ENCODE measurements around the gene SYNGAP1. TPM values are rescaled to one million over a fixed set of nuclear protein-coding genes. Genes with fewer than 3 reads are reported as not detected.

Gene SYNGAP1
- total RNA-seq, 1 donor from 2014 or later, result 1.6 TPM

GRCh38 chr6:33420491-33421343, 852 bp downstream of the SYNGAP1 start:
- no peak for DNase-seq (ENCODE audit: low read depth in 2 of 2)

DNA sequence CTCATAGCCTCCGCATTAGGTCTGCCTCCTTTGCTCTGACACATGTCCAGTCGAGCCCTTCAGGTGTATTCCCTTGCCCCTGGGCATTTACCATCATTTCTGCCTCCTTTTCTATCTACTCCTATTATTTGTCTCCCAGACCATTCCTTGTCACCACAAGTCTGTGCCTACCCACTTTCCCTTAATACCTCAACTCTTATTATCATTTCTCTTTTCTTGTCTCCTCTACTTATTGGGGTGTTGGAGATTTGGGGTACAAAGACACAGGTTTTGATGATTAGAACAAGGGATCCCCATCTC, 1.4 kb downstream of the SYNGAP1 start:
- DNase-seq (ENCODE audit: low read depth in 2 of 2), result no peak

DNA sequence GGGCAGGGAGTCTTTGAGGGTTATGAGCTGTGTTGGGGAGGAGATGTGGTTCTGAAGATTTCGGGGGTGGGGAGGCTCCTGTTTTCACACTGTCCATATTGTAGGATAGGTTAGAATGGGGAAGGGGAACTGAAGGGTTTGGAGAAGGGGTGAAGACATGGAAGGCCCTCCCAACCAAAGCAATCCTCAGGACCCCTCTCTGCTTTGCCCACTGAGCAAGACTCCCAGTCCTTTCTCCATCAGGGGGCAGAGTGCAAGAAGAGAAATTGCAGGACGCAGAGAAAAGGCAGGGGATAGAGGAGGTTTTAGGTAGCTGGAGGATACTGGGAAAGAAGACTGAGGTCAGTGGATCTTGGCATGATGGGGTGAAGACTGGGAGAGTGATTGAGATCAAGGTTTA, 3.9 kb downstream of the SYNGAP1 start:
- no peak for DNase-seq (ENCODE audit: low read depth in 2 of 2)

DNA sequence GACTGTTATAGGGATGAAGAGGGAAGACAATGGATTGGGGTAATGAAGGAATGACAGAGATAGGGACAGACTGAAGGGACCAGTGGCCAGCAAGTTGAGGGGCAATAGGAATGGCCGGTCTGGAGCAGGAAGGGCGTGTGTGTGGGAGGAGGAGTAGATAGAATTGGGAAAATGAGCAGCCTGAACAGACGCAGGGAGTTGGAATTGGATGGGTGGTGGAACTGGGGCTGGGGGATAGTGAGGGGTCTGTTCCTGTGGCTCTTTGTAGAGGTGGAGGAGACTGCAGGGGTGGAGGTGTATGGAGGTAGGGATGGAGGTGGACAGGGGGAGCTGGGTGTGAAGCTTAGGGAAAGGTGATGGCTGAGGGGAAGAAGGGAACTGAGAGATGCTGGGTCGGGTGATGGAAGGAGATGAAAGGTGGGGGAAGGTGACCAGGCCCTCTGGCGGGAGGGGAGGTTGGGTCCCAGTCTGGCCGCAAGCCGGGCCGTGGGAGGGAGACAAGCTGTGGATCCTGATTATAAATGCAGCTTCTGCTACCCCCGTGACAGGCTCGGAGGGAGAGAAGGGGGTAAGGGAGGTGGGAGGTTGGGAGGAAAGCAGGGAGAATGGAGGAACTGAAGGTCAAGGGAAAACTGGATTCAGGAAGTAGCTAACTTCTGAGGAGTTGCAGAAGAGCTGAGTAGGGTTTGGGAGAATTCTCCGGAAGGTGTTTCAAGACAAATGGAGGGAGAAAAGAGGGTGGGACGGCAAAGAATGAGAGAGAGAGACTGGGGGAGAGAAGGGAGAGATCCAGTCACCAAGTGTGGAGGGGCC, 5.2 kb downstream of the SYNGAP1 start:
- DNase-seq (ENCODE audit: low read depth in 2 of 2), result no peak

DNA sequence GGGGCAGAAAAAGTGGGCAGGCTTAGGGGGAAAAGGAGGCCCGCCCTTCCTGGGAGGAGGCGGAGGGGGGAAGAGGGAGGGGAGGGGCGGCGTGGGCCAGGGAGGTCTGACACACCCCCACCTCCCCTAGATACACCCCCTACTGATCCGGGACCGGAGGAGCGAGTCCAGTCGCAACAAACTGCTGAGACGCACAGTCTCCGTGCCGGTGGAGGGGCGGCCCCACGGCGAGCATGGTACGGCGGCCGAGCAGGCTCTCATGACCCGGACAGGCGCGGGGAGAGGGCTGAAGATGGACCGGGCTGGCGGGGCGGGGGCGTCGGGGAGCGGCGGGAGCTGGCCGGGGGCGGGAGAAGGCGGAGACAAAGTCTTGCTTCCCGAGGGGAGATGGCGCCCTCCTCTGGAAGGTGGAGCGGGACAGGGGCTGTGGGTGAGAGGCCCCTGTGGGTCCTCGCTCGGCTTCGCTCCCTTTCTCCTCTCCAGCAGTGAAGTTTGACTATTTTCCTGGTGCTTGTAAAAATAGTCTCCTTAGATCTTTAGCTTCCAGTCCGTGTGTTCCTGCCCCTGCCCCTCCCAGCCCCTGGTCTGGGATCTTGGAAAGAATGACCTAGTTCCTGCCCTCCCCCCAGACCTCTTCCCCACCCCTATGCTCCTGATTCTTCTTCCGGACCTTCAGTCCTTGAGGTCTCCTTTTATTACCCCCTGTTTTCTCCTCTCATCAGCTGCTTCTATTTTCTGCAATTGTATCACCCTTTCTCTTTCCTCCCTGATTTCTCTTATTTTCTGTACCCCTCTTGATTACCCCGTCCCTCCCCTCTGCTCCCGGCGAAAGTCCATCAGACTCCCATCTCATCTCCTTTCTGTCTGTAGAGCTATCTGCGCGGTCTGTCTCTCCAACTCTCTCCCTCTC, 6.1 kb downstream of the SYNGAP1 start:
- peak; percentile 78 to 87 for DNase-seq (ENCODE audit: low read depth in 2 of 2)

- DNase-seq (ENCODE audit: low read depth in 2 of 2), result peak in 1 of 2 donors; percentile 33
Observed at GRCh38 chr6:33426590-33427511, 7.0 kb downstream of the SYNGAP1 start.

- DNase-seq (ENCODE audit: low read depth in 2 of 2), result peak in 1 of 2 donors; percentile 48
Observed at GRCh38 chr6:33427585-33428223, 7.8 kb downstream of the SYNGAP1 start.

DNA sequence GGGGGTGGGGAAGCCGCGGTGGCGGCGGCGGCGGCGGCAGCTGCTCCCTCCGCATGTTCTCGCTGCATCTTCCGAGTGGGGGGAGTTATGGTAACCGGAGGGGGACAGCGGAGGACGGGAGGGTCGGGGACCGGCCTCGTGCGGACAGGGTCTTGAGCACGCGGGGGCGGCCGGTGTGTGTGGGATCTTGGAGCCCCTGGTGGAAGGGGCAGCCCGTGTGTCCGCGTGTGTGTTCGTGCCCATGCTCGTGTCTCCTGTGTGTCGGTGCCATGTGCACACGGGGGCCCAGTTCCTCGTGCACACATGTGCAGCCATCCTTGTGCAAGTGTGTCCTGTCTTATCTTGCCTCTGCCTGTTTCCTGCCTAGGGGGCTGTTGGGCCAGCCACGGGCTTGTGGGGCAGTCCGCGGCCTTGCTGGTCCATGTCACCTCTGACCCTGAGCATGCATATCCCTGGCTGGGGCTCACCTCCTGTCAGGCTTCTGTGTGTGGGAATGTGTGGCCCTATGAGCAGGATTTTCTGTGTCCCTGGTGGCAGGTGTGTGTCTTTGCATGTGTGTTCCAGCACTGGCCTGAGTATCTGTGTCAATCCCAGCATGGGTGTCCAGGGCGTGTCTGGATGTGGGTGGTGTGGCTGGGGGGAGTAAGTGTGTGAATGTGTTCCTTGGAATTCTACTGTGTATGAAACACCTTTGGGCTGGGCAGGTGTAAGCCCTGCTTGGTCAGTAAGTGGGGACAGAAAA, 8.5 kb downstream of the SYNGAP1 start:
- peak; percentile 42 to 66 for DNase-seq (ENCODE audit: low read depth in 2 of 2)

DNA sequence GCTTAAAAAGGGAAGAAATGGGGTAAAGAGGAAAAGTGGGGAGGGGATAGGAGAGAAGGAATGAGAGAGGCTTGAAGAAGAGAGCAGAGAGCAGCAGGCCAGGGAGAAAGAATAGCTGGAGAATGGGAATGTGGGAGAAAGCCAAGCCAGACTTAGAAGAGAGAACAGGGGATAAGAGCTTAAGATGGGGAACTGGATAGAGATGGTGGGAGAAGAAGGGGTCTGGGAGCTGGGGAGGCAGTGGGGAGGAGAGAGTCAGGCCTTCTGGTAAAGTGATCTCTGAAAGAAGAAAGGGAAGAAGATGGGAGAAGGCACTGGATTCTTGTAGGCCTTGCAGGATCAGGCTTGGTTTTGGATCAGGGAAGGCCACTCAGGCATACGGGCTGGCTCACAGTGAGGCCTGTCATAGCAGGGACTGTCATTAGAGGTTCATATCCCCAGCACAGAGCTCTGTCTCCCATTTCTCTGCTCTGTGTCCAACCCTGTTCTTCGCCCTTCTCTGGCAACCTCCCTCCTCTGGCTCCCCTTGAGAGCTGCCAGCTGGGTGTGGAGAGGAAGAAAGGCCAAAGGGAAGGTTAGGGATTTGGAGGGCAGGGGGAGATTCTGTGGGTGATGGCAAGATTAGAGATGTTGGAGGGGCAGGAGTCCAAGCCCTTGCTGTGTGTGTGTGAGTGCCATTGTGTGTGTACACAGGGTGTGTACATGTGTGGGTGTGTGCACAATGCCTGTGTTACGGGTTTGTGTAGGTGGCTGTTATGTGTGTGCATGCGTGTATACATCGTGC, 9.3 kb downstream of the SYNGAP1 start:
- no peak for DNase-seq (ENCODE audit: low read depth in 2 of 2)

DNA sequence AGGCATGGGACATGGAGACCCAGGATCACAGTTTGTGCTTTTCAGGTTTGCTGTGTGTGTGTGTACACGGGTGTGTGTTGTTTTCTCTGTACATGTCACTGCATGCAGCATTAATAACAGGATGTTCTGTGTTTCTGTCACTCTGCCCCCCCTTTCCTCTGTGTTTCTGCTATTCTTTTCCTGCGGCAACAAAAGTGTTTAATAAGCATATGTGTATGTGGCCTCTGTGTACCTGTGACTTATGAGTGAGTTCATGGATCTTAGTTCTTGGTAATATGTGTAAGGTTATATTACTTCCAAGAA, 9.8 kb downstream of the SYNGAP1 start:
- DNase-seq (ENCODE audit: low read depth in 2 of 2), result peak in 1 of 2 donors; percentile 31

DNA sequence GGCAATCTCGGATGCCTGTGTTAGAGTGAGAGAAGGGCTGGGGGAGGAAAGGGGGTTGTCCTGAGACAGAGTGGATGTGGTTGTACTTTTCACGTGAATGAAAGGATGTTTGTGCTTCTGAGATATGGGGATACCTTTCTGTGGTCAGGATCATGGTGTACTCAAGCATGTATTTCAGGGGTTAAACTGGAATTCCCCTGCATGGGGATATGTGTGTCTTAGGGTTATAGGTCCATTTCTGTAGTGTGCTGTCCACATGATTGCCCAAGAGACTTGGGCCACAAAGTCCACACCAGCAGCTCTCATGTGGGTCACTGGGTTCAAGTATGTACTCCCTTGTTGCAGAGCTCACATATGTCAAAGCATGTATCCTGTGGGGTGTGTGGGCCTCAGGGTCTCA, 10.5 kb downstream of the SYNGAP1 start:
- DNase-seq (ENCODE audit: low read depth in 2 of 2), result no peak

DNA sequence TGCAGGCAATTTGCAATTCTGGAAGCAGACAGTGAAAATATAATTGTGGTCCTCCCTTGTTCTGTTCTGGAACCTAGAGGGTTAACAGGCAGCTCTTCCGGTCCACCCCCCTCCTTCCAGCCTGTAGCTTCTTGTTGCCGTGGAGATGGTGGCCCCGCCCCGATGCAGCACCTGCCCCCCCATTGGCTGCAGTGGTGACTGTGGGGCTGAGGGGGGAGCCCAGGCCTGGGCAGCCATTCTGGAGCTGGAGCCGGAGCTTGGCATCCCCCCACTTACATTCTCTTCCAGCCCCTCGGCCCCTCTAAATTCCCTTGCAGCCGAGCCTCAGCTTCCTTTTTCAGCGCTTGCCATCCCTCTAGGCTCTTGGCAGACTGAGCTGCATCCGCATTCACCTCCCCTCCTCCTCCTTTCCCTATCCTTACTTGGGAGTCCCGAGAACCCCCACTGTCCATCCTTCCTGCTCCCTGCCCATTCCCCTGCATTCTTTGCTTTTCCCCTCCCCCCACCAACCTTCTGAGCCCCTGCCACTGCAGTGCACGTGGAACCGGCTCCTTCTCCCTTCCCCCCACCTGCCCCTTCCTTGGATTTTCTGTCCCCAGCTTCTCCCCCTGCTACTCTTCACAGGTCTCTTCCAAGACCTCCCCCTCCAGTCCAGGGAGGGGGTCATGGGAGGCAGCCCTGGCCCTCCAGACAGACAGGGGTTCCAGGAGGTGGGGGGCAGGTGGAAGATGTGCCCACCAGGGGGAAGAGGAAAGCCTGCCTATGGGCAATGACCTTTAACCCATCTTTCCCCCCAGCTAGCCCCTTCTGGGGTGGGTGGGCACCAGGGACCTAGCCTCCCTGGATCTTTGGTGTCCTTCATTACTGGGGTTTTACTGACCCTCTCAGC, 11.4 kb downstream of the SYNGAP1 start:
- peak; percentile 72 to 74 for DNase-seq (ENCODE audit: low read depth in 2 of 2)

DNA sequence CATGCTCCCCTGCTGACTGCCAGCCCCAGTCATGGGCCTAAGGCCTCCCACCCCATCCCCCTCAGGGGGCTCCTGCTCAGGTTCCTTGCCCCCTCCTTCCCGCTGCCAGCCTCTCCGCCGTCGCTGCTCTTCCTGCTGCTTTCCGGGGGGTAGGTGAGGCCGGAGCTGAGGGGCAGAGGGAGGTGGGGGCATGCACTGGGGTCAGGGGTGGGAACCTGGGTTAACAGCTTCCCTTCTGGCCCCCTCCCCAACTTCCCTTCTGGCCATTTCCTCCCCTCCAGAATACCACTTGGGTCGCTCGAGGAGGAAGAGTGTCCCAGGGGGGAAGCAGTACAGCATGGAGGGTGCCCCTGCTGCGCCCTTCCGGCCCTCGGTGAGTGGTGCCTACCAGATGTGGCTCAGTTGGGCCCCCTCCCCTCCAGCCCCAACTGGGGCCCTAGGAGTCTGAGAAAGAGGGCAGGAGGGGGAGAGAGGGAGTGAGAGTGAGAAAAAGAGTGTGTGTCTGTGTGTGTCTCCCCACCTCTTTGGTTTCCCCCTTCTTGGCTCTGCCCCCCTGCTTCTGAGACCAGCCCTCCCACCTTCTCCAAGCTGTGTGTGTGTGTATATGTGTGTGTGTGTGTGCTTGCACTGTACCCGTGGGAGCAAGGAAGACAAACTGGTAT, 12.1 kb downstream of the SYNGAP1 start:
- no peak for DNase-seq (ENCODE audit: low read depth in 2 of 2)

DNA sequence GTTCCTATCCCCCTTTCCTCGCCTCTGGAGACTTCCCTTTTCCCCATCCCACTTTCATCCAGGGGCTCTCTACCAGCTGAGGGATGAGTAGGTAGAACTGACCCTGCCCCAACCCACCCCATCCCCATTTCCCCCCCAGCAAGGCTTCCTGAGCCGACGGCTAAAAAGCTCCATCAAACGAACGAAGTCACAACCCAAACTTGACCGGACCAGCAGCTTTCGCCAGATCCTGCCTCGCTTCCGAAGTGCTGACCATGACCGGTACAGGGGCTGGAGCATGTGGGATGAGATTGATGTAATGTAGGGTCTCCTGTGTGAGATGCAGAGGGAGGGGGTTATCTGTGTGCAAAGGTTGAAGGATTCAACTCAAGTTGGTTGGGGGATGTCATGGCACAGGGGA, 12.7 kb downstream of the SYNGAP1 start:
- no peak for DNase-seq (ENCODE audit: low read depth in 2 of 2)

DNA sequence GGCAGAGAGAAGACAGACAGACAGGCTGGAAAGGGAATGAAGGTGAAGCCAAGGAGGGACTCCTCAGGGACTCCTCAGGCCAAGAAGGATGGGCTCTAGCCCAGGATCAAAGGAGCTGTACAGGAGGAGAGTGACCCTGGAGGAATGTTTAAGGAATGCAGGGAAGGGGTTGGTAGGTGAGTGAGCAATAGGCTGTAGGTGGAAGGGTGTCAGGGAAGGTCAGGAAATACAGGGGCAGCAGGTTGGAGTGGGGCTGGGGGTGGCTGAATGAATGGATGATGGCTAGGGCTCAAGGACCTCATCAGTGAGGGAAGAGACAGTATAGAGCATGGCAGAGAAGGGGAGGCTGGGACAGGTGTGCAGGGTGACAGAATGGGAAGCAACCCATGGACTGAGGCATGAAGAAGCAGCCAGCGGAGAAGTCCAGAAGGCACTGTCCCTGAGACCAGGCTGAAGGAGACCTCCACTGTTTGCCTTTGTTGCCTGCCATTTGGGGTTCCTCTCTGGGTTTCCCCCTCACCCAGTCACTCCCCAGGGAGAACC, 13.2 kb downstream of the SYNGAP1 start:
- no peak for DNase-seq (ENCODE audit: low read depth in 2 of 2)

DNA sequence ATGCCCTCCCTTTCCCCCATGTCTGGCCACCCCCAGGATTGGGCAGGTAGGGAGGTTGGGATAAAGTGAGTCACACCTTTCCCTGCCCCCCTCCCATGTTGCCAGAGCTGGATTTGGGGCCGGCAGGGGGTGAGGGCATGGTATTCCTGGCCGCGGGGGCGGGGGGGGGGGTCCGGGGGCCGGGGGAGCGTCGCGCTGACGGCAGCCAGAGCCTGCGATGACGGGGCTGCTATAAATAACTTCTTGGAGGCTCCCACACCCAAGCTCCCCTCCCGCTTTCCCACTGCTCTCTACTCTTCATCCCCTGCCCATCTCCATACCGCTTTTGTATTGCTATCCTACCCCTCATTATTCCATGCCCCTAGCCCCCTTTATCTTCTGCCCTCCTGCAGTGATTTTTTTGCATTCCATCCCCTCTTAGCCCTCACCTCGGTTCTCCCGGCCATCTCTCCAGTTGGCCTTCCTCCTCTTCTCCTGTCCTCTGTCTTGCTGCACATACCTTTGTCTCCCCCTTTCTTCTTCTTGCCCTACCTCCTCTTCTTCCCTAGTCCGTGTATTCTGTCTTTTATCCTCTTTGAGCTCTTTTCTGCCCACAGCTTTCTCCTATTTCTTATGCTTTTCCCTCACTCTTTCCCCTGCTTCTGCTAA, 13.8 kb downstream of the SYNGAP1 start:
- DNase-seq (ENCODE audit: low read depth in 2 of 2), result no peak

DNA sequence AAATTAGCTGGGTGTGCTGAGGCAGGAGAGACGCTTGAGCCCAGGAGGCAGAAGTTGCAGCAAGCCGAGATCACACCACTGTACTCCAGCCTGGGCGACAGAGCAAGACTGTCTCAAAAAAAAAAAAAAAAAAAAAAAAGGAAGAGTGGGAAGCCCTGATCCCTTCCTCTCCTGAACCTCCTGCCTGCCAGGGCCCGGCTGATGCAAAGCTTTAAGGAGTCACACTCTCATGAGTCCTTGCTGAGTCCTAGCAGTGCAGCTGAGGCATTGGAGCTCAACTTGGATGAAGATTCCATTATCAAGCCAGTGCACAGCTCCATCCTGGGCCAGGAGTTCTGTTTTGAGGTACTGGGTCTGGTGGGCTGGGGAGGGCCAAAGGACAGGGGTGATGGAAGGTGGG, 15.1 kb downstream of the SYNGAP1 start:
- no peak for DNase-seq (ENCODE audit: low read depth in 2 of 2)
